ENCODE measurements around the gene TMEM212.

TMEM212 gene

DNA sequence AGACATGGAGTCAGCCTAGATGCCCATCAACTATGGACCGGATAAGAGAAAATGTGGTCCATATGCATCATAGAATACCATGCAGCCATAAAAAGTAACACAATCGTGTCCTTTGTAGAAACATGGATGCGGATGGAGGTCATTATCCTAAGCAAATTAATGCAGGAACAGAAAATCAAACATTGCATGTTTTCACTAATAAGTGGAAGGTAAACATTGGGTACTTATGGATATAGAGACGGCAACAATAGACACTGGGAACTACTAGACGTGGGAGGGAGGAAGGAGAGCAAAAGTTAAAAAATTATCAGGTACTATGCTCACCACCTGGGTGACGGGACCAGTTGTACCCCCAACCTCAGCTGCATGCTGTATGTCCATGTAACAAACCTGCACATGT lies 35.3 kb upstream of the TMEM212 start:
- no peak for DNase-seq (ENCODE audit: low read depth)
- H3K4me3 ChIP-seq (ENCODE audit: low read length), result no peak overlapping the region
- TF ChIP-seq CTCF (conservative IDR thresholded peaks at IDR 0.05; ENCODE audit: low read depth, low read length), result no peak

GRCh38 chr3:171809611-171809860 lies 33.6 kb upstream of the TMEM212 start:
- TF ChIP-seq CTCF (conservative IDR thresholded peaks at IDR 0.05; ENCODE audit: low read depth, low read length), result no peak

GRCh38 chr3:171809861-171810628 lies 33.1 kb upstream of the TMEM212 start, which contains the start of gene PLD1:
Gene PLD1 (minus strand): TSS chr3:171810483. CDS start chr3:171738051, 72,432 bp downstream.
- H3K4me3 ChIP-seq (ENCODE audit: low read length), result peak within 1 kb of the TSS; percentile 74
- TF ChIP-seq CTCF (conservative IDR thresholded peaks at IDR 0.05; ENCODE audit: low read depth, low read length), result no peak
- peak; percentile 71 for DNase-seq (ENCODE audit: low read depth)

More at GRCh38 chr3:171809611-171809860, 33.6 kb upstream of the TMEM212 start:
- H3K4me3 ChIP-seq (ENCODE audit: low read length), result peak overlapping the region; percentile 74
- no peak for DNase-seq (ENCODE audit: low read depth)

DNA sequence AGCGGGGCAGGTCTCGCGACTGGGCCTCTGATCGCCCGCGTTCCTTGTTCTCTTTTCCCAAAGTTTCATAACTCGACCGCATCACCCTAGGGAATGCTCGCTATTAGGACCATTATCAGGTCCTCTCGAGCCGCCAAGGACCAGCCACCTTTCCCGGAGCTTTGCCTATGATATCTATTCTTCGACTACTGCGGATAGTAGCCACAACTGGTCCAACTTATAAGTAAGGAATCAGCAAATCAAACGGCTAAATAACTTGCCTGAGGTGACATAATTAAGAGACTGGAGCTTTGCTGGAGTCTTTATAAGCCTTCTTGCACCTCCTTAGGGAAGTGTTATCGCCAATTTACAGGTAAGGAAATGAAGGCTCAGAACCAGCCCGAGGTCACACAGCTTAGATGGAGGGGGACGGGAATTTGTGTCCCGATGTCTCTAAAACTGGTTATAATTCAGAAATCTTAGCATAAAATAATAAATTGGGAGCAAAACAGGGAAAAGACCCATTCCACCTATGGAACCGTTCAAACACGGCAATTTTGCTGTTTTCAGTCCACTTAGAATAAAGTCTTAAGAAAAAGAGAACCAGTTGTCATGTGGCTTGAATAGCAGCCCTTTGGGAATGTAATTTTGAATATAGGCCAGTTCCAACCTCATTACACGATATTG lies 32.4 kb upstream of the TMEM212 start:
- no peak for DNase-seq (ENCODE audit: low read depth)
- peak overlapping the region; percentile 74 for H3K4me3 ChIP-seq (ENCODE audit: low read length)
- TF ChIP-seq CTCF (conservative IDR thresholded peaks at IDR 0.05; ENCODE audit: low read depth, low read length), result no peak

DNA sequence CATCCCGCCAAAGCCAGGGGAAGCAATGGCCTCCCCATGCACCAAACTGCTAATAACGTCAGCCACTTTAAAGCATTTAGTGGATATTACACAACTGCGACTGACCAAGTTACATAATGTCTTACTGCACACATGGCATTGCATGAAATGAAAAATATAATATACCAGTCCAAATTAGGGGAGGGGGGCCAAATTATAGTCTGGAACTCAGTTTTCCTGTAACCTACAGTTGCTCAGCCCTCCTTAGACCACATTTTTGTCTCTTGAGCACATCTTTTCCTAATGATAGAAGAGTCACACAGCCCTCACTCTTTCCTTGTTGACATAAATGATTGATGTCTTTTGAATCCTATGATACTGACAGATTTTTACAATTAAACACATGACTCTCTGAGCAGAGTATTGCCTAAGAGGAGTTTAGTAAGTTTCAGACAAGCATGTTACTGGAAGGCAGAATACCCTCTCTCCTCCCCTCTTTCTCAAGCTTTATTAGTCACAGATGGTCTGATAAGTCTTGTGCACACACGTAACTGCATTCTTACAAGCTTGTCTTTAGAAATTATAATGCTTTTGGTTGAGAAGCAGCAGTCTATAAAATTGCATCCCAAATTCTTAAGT lies 31.7 kb upstream of the TMEM212 start:
- DNase-seq (ENCODE audit: low read depth), result peak; percentile 96
- TF ChIP-seq CTCF (conservative IDR thresholded peaks at IDR 0.05; ENCODE audit: low read depth, low read length), result no peak
- no peak overlapping the region for H3K4me3 ChIP-seq (ENCODE audit: low read length)

- H3K4me3 ChIP-seq (ENCODE audit: low read length), result no peak overlapping the region
- DNase-seq (ENCODE audit: low read depth), result no peak
- TF ChIP-seq CTCF (conservative IDR thresholded peaks at IDR 0.05; ENCODE audit: low read depth, low read length), result no peak
Observed at GRCh38 chr3:171811913-171812335, 31.2 kb upstream of the TMEM212 start.

Measured in retinal pigment epithelial cell (primary cell).